ENCODE data around the gene ATRNL1. TPM values are rescaled to one million over a fixed set of nuclear protein-coding genes. Genes with fewer than 3 reads are reported as not detected.

The ATRNL1 gene
- total and polyA plus RNA-seq, 2 of the 8 experiments (the other 6 are each of a cell fraction or from before 2014, with no cell fraction given): 5.1 to 17.6 TPM

DNA sequence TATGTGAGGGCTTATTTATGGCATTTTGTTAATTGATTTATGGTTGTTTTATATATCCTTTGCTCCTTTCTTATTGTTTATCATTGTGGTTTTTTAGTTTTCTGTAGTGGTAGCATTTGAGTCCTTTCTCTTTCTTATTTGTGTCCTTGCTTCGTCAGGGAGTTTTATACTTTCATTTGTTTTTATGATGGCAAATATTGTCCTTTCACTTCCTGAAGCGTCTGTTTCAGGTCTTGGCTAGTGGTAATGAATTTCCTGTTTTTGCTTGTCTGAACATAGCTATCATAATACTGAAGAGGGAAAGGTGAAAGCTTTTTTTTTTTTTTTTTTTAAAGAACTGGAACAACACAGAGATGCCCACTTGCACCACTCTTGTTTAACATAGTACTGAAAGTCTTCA lies 228.2 kb downstream of the ATRNL1 start:
- no peak overlapping the region for H2BK5ac ChIP-seq (ENCODE audit: low read depth, low read length)
- POLR2A ChIA-PET (ENCODE audit: partially characterized antibody): no interaction called here
- no peaks in the 10 kb centered on the region for H3K79me1 ChIP-seq (ENCODE audit: low read depth, low read length)
- H2BK15ac ChIP-seq (ENCODE audit: low read length): no peak overlapping the region
- no peak overlapping the region for H2BK12ac ChIP-seq (ENCODE audit: low read depth, low read length)
- CTCF ChIA-PET (ENCODE audit: partially characterized antibody): no interaction called here
- H3K4me2 ChIP-seq (ENCODE audit: insufficient read depth in 1 of 2, low read depth in 2 of 2, low read length in 2 of 2): no peak overlapping the region
- no peak overlapping the region for H2AFZ ChIP-seq (ENCODE audit: low read length)
- no peak overlapping the region for H4K5ac ChIP-seq (ENCODE audit: insufficient read length, low read depth, low read length)
- no peaks in the 10 kb centered on the region for H3K79me2 ChIP-seq (ENCODE audit: control insufficient read depth in 1 of 2, insufficient read depth in 2 of 2, low read length in 2 of 2)
- H3K27me3 ChIP-seq (replicated peaks in 1 of 4; ENCODE audit: control insufficient read depth in 3 of 4, extremely low read depth in 1 of 4, insufficient read depth in 3 of 4, low read length in 3 of 4): no peaks in the 10 kb centered on the region
- H3K4me1 ChIP-seq (replicated peaks in 1 of 4; ENCODE audit: control insufficient read depth in 3 of 4, insufficient read depth in 4 of 4, low read length in 3 of 4): no peaks in the 10 kb centered on the region
- no peak overlapping the region for H3K18ac ChIP-seq (ENCODE audit: extremely low read depth, low read length)
- no peak overlapping the region for H2BK120ac ChIP-seq (replicated peaks; ENCODE audit: low read depth, low read length)
- no peak overlapping the region for H2BK20ac ChIP-seq (ENCODE audit: low read length)
- H3K56ac ChIP-seq (replicated peaks; ENCODE audit: insufficient read length, low read depth, low read length): no peak overlapping the region
- H3K9ac ChIP-seq (replicated peaks in 1 of 4; ENCODE audit: extremely low read depth in 1 of 4, low read depth in 3 of 4, low read length in 3 of 4): no peak overlapping the region
- no peak overlapping the region for H4K8ac ChIP-seq (ENCODE audit: extremely low read depth, insufficient read depth, low read length)
- no peak overlapping the region for H3K4me3 ChIP-seq (ENCODE audit: extremely low read depth in 1 of 4, insufficient read depth in 2 of 4, low read depth in 3 of 4, low read length in 4 of 4)
- no peak overlapping the region for H3K27ac ChIP-seq (ENCODE audit: low read depth, low read length)
- H2AK5ac ChIP-seq (ENCODE audit: low read depth, low read length): no peak overlapping the region
- H3K36me3 ChIP-seq (ENCODE audit: control insufficient read depth in 2 of 4, insufficient read depth in 4 of 4, low read length in 3 of 4): no peaks in the 10 kb centered on the region
- no peaks in the 10 kb centered on the region for H3K23me2 ChIP-seq (ENCODE audit: low read depth, low read length)
- no peaks in the 10 kb centered on the region for H3K9me3 ChIP-seq (ENCODE audit: insufficient read depth in 2 of 2, low read depth in 1 of 2, low read length in 1 of 2)
- no peaks in the 10 kb centered on the region for H4K20me1 ChIP-seq (replicated peaks in 1 of 2; ENCODE audit: control insufficient read depth in 1 of 2, insufficient read depth in 2 of 2, low read length in 2 of 2)
- no peak overlapping the region for H3K4ac ChIP-seq (replicated peaks; ENCODE audit: insufficient read length, low read depth, low read length)
- H4K91ac ChIP-seq (replicated peaks; ENCODE audit: insufficient read length, low read length): no peak overlapping the region
- WGBS, 2 experiments (ENCODE audit: extremely low coverage in 1 of 2, insufficient coverage in 1 of 2, insufficient read length in 1 of 2, insufficient replicate concordance in 2 of 2, low coverage in 1 of 2, low lambda C conversion rate in 2 of 2, missing lambda C conversion rate in 1 of 2): 84% methylated on average over 2 of the region's 2 CpGs; no CpG with 5 or more reads in 1 of the 2 experiments
- H3K23ac ChIP-seq (ENCODE audit: insufficient read length): no peak overlapping the region
- no peak overlapping the region for H3K14ac ChIP-seq (ENCODE audit: insufficient read length)
- FAIRE-seq (no peak), DNase-seq (ENCODE audit: low read depth in 1 of 2, low spot score in 2 of 2) (no peak)
- TF ChIP-seq CHD1 (IDR thresholded peaks at IDR 0.05; ENCODE audit: low read depth, low read length) (no peak), BACH1 (IDR thresholded peaks at IDR 0.05; ENCODE audit: low read length) (no peak), SP1 (IDR thresholded peaks at IDR 0.05; ENCODE audit: low read depth, low read length) (no peak), SIRT6 (IDR thresholded peaks at IDR 0.05; ENCODE audit: low read length) (no peak), RFX5 (IDR thresholded peaks at IDR 0.05; ENCODE audit: borderline replicate concordance, low read depth, low read length) (no peak), ZNF274 (IDR thresholded peaks at IDR 0.05; ENCODE audit: borderline replicate concordance, extremely low read depth, low read length) (no peak), TAF7 (optimal IDR thresholded peaks at IDR 0.05; ENCODE audit: borderline replicate concordance, low read depth, low read length) (no peak), GABPA (IDR thresholded peaks at IDR 0.05; ENCODE audit: borderline replicate concordance, insufficient read depth, low read length) (no peak)

All from H1 (cell line).